ENCODE results near the gene CDHR3. TPM values are rescaled to one million over a fixed set of nuclear protein-coding genes. Genes with fewer than 3 reads are reported as not detected.
"Not testable (repeated sequence)": the region's sequence is repeated elsewhere in the genome, so short reads cannot be mapped to it uniquely, and the experiment has no call there.

CDHR3 gene
- total RNA-seq, 1 experiment from 2014 or later: not detected

GRCh38 chr7:106007796-106008195 lies 44.7 kb downstream of the CDHR3 start:
- H3K9ac ChIP-seq (ENCODE audit: low read length); H3K4me1 ChIP-seq (ENCODE audit: low read length); H3K4me3 ChIP-seq (ENCODE audit: low read length); H3K27me3 ChIP-seq (ENCODE audit: low read length); H3K4me2 ChIP-seq (ENCODE audit: low read depth, low read length, poor library complexity, severe bottlenecking); H3K9me3 ChIP-seq (ENCODE audit: low read length); H3K79me2 ChIP-seq (ENCODE audit: low read length); H4K20me1 ChIP-seq (ENCODE audit: insufficient read depth, low read depth, low read length); H3K27ac ChIP-seq (ENCODE audit: low read length); H2AFZ ChIP-seq (ENCODE audit: low read length); H3K9me2 ChIP-seq (replicated peaks; ENCODE audit: insufficient read depth, low read length); H3K36me3 ChIP-seq (ENCODE audit: insufficient read depth, low read length); DNase-seq: not testable (repeated sequence)

DNA sequence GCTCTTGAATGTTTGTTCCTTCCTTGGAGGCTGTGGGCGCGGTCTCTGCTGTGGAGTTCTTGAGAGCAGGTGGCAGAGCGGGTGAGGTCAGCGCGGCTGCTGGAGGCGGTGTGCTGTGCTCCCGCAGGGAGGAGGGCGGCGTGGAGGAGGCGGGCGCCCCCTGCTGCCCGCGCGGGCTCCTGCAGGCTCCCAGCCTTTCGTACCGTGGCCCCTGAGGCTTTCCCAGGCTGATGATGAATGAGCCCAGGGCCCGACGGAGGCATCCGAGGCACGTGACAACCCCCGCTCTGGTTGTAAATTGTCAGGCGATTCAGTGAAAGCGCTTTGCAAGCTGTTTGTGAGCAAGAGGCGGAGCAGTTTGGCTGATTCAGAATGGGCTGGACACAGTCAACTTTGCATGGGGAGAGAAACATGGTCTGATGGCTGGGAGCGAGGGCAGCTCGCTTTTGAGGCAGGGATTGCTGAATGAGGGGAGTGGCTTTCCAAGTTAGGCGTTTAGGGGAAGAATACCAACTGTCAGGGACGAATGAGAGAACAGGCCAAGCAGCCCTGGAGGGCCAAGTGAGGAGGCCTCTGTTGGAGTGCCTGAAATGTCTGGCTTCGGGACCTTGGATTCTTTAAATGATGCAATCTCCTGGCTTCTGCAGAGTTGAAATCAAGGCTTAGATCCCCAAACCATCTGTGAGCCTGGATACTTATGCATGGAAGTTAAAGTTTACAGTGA lies 46.6 kb downstream of the CDHR3 start:
- Histone ChIP-seq H3K4me1 (ENCODE audit: low read length) (peaks cover 4% of the 10 kb centered on the region; the same call in 1 of the 2 replicates), H3K9me3 (ENCODE audit: low read length) (no peaks in the 10 kb centered on the region), H3K4me2 (ENCODE audit: low read depth, low read length, poor library complexity, severe bottlenecking) (no peak overlapping the region), H3K27me3 (ENCODE audit: low read length) (no peaks in the 10 kb centered on the region), H3K9ac (ENCODE audit: low read length) (no peak overlapping the region), H3K27ac (ENCODE audit: low read length) (no peak overlapping the region), H3K79me2 (ENCODE audit: low read length) (no peaks in the 10 kb centered on the region), H3K4me3 (ENCODE audit: low read length) (no peak overlapping the region), H4K20me1 (ENCODE audit: insufficient read depth, low read depth, low read length) (no peaks in the 10 kb centered on the region), H2AFZ (ENCODE audit: low read length) (no peak overlapping the region), H3K9me2 (replicated peaks; ENCODE audit: insufficient read depth, low read length) (no peaks in the 10 kb centered on the region), H3K36me3 (ENCODE audit: insufficient read depth, low read length) (no peaks in the 10 kb centered on the region)
- DNase-seq: peak; percentile 79

DNA sequence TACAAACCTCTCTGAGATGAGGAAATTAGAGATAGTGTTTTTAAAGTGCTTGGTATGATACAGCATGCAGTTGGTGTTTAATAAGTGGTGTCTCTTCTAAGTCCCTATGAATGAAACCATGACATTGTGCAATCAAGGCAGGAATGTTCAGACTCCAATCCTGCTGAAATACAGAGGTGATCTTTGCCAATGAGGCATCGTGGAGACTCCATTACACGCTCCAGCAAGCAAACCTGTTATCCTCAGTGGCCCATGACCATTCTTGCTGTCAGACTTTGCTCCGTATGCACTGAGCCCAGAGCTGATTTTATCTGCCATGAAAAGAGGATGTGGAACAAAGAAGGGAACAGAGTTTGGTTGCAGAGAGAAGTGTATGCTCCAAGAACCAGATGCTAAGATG lies 47.3 kb downstream of the CDHR3 start:
- Histone ChIP-seq H4K20me1 (ENCODE audit: insufficient read depth, low read depth, low read length) (no peaks in the 10 kb centered on the region), H3K4me2 (ENCODE audit: low read depth, low read length, poor library complexity, severe bottlenecking) (no peak overlapping the region), H3K27me3 (ENCODE audit: low read length) (no peaks in the 10 kb centered on the region), H3K79me2 (ENCODE audit: low read length) (no peaks in the 10 kb centered on the region), H3K36me3 (ENCODE audit: insufficient read depth, low read length) (no peaks in the 10 kb centered on the region), H3K4me1 (ENCODE audit: low read length) (peaks cover 4% of the 10 kb centered on the region; the same call in 1 of the 2 replicates), H3K27ac (ENCODE audit: low read length) (no peak overlapping the region), H2AFZ (ENCODE audit: low read length) (no peak overlapping the region), H3K9ac (ENCODE audit: low read length) (no peak overlapping the region), H3K9me3 (ENCODE audit: low read length) (no peaks in the 10 kb centered on the region), H3K9me2 (replicated peaks; ENCODE audit: insufficient read depth, low read length) (no peaks in the 10 kb centered on the region), H3K4me3 (ENCODE audit: low read length) (no peak overlapping the region)
- no peak for DNase-seq

GRCh38 chr7:106010866-106011265 lies 47.8 kb downstream of the CDHR3 start:
- Histone ChIP-seq H3K4me3 (ENCODE audit: low read length) (no peak overlapping the region), H3K36me3 (ENCODE audit: insufficient read depth, low read length) (no peaks in the 10 kb centered on the region), H3K9me2 (replicated peaks; ENCODE audit: insufficient read depth, low read length) (no peaks in the 10 kb centered on the region), H3K27me3 (ENCODE audit: low read length) (no peaks in the 10 kb centered on the region), H2AFZ (ENCODE audit: low read length) (no peak overlapping the region), H4K20me1 (ENCODE audit: insufficient read depth, low read depth, low read length) (no peaks in the 10 kb centered on the region), H3K9me3 (ENCODE audit: low read length) (no peaks in the 10 kb centered on the region), H3K9ac (ENCODE audit: low read length) (no peak overlapping the region), H3K4me1 (ENCODE audit: low read length) (peaks cover 4% of the 10 kb centered on the region; the same call in 1 of the 2 replicates), H3K4me2 (ENCODE audit: low read depth, low read length, poor library complexity, severe bottlenecking) (no peak overlapping the region), H3K27ac (ENCODE audit: low read length) (no peak overlapping the region), H3K79me2 (ENCODE audit: low read length) (no peaks in the 10 kb centered on the region)
- DNase-seq: no peak

DNA sequence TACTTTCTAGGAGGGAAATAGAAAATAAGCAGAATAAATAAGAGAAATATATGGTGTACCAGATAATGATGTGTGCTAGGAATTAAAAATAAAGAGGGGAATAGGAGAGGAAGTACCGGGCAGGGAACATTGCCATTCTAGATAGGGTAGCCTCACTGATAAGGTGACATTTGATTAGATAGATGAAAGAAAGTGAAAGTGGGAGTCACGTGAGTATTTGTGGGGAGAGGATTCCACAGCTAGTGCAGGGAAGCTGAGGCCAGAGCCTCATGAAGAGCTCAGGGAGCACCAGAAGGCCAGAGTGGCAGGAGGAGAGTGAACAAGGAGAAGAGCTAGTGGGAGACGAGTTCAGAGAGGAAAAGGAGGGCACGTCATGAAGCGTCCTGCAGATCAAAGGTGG lies 49.1 kb downstream of the CDHR3 start:
- Histone ChIP-seq H2AFZ (ENCODE audit: low read length) (no peak overlapping the region), H4K20me1 (ENCODE audit: insufficient read depth, low read depth, low read length) (no peaks in the 10 kb centered on the region), H3K9me3 (ENCODE audit: low read length) (no peaks in the 10 kb centered on the region), H3K36me3 (ENCODE audit: insufficient read depth, low read length) (no peaks in the 10 kb centered on the region), H3K4me2 (ENCODE audit: low read depth, low read length, poor library complexity, severe bottlenecking) (no peak overlapping the region), H3K9me2 (replicated peaks; ENCODE audit: insufficient read depth, low read length) (no peaks in the 10 kb centered on the region), H3K4me1 (ENCODE audit: low read length) (peaks cover 4% of the 10 kb centered on the region; the same call in 1 of the 2 replicates), H3K79me2 (ENCODE audit: low read length) (no peaks in the 10 kb centered on the region), H3K27ac (ENCODE audit: low read length) (no peak overlapping the region), H3K27me3 (ENCODE audit: low read length) (no peaks in the 10 kb centered on the region), H3K9ac (ENCODE audit: low read length) (no peak overlapping the region), H3K4me3 (ENCODE audit: low read length) (no peak overlapping the region)
- DNase-seq: no peak

DNA sequence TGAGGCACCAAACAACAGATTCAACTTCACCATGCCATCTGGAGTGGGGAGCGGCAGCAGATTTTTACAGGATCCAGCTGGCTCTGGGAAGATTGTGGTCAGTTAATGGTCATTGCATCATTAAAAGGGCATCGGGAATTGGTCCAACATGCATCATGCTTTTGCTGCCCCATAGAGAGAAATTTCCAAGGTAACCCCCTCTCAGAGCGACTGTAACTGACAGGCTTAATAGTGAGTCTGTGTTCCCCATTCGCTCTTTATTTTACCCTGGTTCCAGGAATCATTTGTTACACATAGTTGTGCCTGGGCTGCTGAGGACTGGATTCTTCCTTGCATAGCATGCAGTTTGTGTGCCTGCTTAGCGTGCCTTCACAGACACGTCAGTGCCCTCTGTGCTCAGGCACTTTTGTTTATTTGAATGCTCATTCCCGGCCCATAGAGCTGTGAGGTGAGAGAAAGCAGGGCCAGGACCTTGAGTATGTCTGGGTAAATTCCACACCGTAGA lies 49.9 kb downstream of the CDHR3 start:
- H3K36me3 ChIP-seq (ENCODE audit: insufficient read depth, low read length): no peaks in the 10 kb centered on the region
- no peak for DNase-seq
- no peaks in the 10 kb centered on the region for H3K9me3 ChIP-seq (ENCODE audit: low read length)
- H3K4me2 ChIP-seq (ENCODE audit: low read depth, low read length, poor library complexity, severe bottlenecking): no peak overlapping the region
- H3K4me1 ChIP-seq (ENCODE audit: low read length): peaks cover 4% of the 10 kb centered on the region; the same call in 1 of the 2 replicates
- no peaks in the 10 kb centered on the region for H3K79me2 ChIP-seq (ENCODE audit: low read length)
- no peaks in the 10 kb centered on the region for H4K20me1 ChIP-seq (ENCODE audit: insufficient read depth, low read depth, low read length)
- H3K9ac ChIP-seq (ENCODE audit: low read length): no peak overlapping the region
- H3K27ac ChIP-seq (ENCODE audit: low read length): no peak overlapping the region
- H3K9me2 ChIP-seq (replicated peaks; ENCODE audit: insufficient read depth, low read length): no peaks in the 10 kb centered on the region
- no peaks in the 10 kb centered on the region for H3K27me3 ChIP-seq (ENCODE audit: low read length)
- H2AFZ ChIP-seq (ENCODE audit: low read length): no peak overlapping the region
- H3K4me3 ChIP-seq (ENCODE audit: low read length): no peak overlapping the region

DNA sequence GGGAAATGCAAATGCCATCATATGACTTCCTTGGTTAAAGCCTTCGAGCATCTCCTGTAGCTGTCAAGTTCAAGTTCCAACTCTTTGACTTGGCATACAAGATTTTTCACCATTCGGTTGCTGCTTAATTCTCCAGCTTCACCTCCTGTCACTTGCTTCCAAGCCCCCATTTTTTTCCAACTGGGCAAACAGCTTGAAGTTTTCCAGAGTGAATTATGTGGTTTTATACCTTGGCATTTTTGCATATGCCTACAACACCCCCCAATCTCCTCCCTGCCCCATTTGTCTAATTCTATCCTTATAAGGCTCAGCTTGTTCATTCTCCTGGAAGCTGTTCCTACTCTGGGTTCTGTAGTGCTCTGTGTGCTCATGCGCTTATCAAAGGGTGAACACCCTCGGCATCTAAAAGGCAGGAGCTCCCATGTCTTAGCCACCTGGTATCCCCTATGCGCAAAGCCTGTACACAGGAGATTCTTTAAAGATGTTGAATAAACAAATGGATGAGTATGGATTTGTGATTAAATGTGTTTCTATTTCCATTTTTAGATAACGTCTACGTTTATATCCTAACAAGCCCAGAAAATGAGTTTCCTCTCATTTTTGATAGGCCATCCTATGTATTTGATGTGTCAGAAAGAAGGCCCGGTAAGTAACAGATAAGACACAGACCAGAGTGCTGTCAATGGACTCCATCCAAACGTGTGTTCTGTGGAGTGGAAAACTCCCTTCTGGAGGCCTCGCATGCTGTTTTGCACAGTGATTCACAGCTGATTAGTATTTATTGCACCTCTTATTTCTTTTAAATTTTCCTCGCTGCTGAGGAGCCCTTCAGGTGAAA lies 52.5 kb downstream of the CDHR3 start:
- no peaks in the 10 kb centered on the region for H3K36me3 ChIP-seq (ENCODE audit: insufficient read depth, low read length)
- no peak overlapping the region for H2AFZ ChIP-seq (ENCODE audit: low read length)
- no peaks in the 10 kb centered on the region for H3K27me3 ChIP-seq (ENCODE audit: low read length)
- H3K4me1 ChIP-seq (ENCODE audit: low read length): peaks cover 2% of the 10 kb centered on the region; the same call in 1 of the 2 replicates
- DNase-seq: no peak
- no peak overlapping the region for H3K9ac ChIP-seq (ENCODE audit: low read length)
- H4K20me1 ChIP-seq (ENCODE audit: insufficient read depth, low read depth, low read length): no peaks in the 10 kb centered on the region
- no peak overlapping the region for H3K4me3 ChIP-seq (ENCODE audit: low read length)
- no peaks in the 10 kb centered on the region for H3K79me2 ChIP-seq (ENCODE audit: low read length)
- H3K27ac ChIP-seq (ENCODE audit: low read length): no peak overlapping the region
- H3K9me2 ChIP-seq (replicated peaks; ENCODE audit: insufficient read depth, low read length): no peaks in the 10 kb centered on the region
- no peak overlapping the region for H3K4me2 ChIP-seq (ENCODE audit: low read depth, low read length, poor library complexity, severe bottlenecking)
- no peaks in the 10 kb centered on the region for H3K9me3 ChIP-seq (ENCODE audit: low read length)

DNA sequence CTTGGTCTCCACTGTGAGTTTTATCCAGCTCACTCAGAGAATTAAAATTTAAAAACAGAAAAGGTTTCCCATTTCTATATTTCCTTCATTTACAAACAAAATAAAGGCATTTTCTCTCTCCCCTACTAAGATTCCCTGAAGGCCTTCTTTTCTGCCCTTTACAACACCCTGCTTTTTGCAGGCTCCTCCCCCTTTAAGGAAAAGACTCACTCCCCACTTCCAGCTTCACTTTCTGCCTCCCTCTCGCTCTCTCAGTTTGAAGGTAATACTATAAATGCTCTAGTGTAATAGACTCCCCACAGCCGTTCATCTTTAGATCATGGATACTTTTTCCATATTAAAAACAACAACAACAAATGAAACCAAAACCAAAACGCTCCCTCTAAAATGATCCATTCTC lies 53.3 kb downstream of the CDHR3 start:
- Histone ChIP-seq H3K4me2 (ENCODE audit: low read depth, low read length, poor library complexity, severe bottlenecking) (no peak overlapping the region), H2AFZ (ENCODE audit: low read length) (no peak overlapping the region), H3K4me1 (ENCODE audit: low read length) (peaks cover 6% of the 10 kb centered on the region; the same call in 1 of the 2 replicates), H3K27me3 (ENCODE audit: low read length) (no peaks in the 10 kb centered on the region), H3K9me3 (ENCODE audit: low read length) (no peaks in the 10 kb centered on the region), H3K36me3 (ENCODE audit: insufficient read depth, low read length) (no peaks in the 10 kb centered on the region), H3K79me2 (ENCODE audit: low read length) (no peaks in the 10 kb centered on the region), H3K9ac (ENCODE audit: low read length) (no peak overlapping the region), H4K20me1 (ENCODE audit: insufficient read depth, low read depth, low read length) (no peaks in the 10 kb centered on the region), H3K27ac (ENCODE audit: low read length) (no peak overlapping the region), H3K4me3 (ENCODE audit: low read length) (no peak overlapping the region), H3K9me2 (replicated peaks; ENCODE audit: insufficient read depth, low read length) (no peaks in the 10 kb centered on the region)
- no peak for DNase-seq

Measured in Karpas-422 (cell line).